Prostate gland (tissue), 2 donors: Measurements from ENCODE around the gene USP14. TPM values are rescaled to one million over a fixed set of nuclear protein-coding genes. Genes with fewer than 3 reads are reported as not detected.

ENCODE experiments used
- DNase-seq: peaks from one replicate; pipeline ENCODE4 v3.0.0-alpha.2; 2019; ENCODE audit warnings: low spot score
- H3K27ac ChIP-seq, 2 donors: fragments of 200-600 bp; sonication (generic); 2 replicates each; pipeline ENCODE4 v1.5.1; 2017 to 2019
- H3K27me3 ChIP-seq: fragments of 200-600 bp; sonication (generic); replicated peaks from 2 replicates; pipeline ENCODE4 v1.5.1; 2019; ENCODE audit not compliant: insufficient read depth
- H3K36me3 ChIP-seq, 2 donors: fragments of 200-600 bp; sonication (generic); 1 replicate in 1 of 2; 2 replicates in 1 of 2; pipeline versions ENCODE4 v1.5.1 to v1.8.1; 2017 to 2019
- H3K4me1 ChIP-seq: fragments of 200-600 bp; sonication (generic); replicated peaks from 2 replicates; pipeline ENCODE4 v1.5.1; 2019
- H3K4me3 ChIP-seq, 2 donors: fragments of 200-600 bp; sonication (generic); 2 replicates each; pipeline ENCODE4 v1.5.1; 2017 to 2019
- H3K9me3 ChIP-seq: fragments of 200-600 bp; sonication (generic); 2 replicates; pipeline ENCODE4 v1.5.1; 2017
- CTCF ChIP-seq, 4 experiments: fragments of 200-600 bp in 2 of 4; fragments of 450-650 bp in 2 of 4; sonication (generic) in 2 of 4; IDR thresholded peaks; 1 replicate in 3 of 4; 2 replicates in 1 of 4; pipeline ENCODE4 v1.5.1; 2016 to 2019; ENCODE audit warnings: antibody characterized with exemption in 4 of 4, mild to moderate bottlenecking in 2 of 4, moderate library complexity in 2 of 4
- POLR2A ChIP-seq: fragments of 450-650 bp; IDR thresholded peaks from one replicate; pipeline ENCODE4 v1.6.1; 2016; ENCODE audit warnings: antibody characterized with exemption, mild to moderate bottlenecking
- POLR2AphosphoS5 ChIP-seq: sonication (generic); formaldehyde crosslinking; IDR thresholded peaks from one replicate; pipeline ENCODE4 v1.6.1; 2017; ENCODE audit warnings: antibody characterized with exemption
- WGBS: methylation state at CpG from one replicate; pipeline ENCODE4 v1.1.5; 2018; 5-methylcytosine and 5-hydroxymethylcytosine counted together
- intact Hi-C: fragments of 100-400 bp; cut with DNase I; formaldehyde crosslinking; loops from one replicate; pipeline ENCODE4 v1.14.2; 2022
- total RNA-seq, 2 donors: library from RNA; depleted of rRNA; stranded (reverse); fragments of >200 nt; gene quantifications; one replicate each; pipeline ENCODE4 v1.1.0, GENCODE V29; 2016

Gene USP14
- total RNA-seq, 2 donors from 2014 or later, result 25.9 to 51.2 TPM

- WGBS, result 70% methylated on average over 3 of the region's 3 CpGs
- no peak overlapping the region for H3K27ac ChIP-seq
- no peak overlapping the region for H3K4me3 ChIP-seq
- TF ChIP-seq CTCF (IDR thresholded peaks at IDR 0.05) (no peak), POLR2AphosphoS5 (no peak), POLR2A (no peak)
- no peaks in the 10 kb centered on the region for H3K4me1 ChIP-seq
- H3K36me3 ChIP-seq, result peaks cover 0 to 21% of the 10 kb centered on the region in 2 donors
- H3K9me3 ChIP-seq, result no peaks in the 10 kb centered on the region
- no peak for DNase-seq
- intact Hi-C loops, result no loop called here
- no peaks in the 10 kb centered on the region for H3K27me3 ChIP-seq
Measured at GRCh38 chr18:213966-214365, 55.6 kb downstream of the USP14 start.

GRCh38 chr18:215448-216010, 57.2 kb downstream of the USP14 start:
- Histone ChIP-seq H3K4me1 (no peaks in the 10 kb centered on the region), H3K9me3 (no peaks in the 10 kb centered on the region), H3K27me3 (no peaks in the 10 kb centered on the region), H3K27ac (no peak overlapping the region), H3K4me3 (no peak overlapping the region), H3K36me3 (peaks cover 0 to 21% of the 10 kb centered on the region in 2 donors)
- 46% methylated on average over 5 of the region's 5 CpGs for WGBS
- TF ChIP-seq POLR2A (no peak), POLR2AphosphoS5 (peak; percentile 21)
- DNase-seq, result no peak
- intact Hi-C loops, result no loop called here

- H3K27me3 ChIP-seq, result no peaks in the 10 kb centered on the region
- H3K4me1 ChIP-seq, result no peaks in the 10 kb centered on the region
- H3K4me3 ChIP-seq, result no peak overlapping the region
- no peaks in the 10 kb centered on the region for H3K9me3 ChIP-seq
- 88% methylated on average over 5 of the region's 5 CpGs for WGBS
- intact Hi-C loops, result no loop called here
- TF ChIP-seq POLR2A (no peak), CTCF (IDR thresholded peaks at IDR 0.05) (no peak), POLR2AphosphoS5 (no peak)
- H3K36me3 ChIP-seq, result peaks cover 0 to 14% of the 10 kb centered on the region in 2 donors
- DNase-seq, result no peak
- H3K27ac ChIP-seq, result no peak overlapping the region
Measured at GRCh38 chr18:217532-218336, 59.4 kb downstream of the USP14 start.

GRCh38 chr18:220708-221107, 62.4 kb downstream of the USP14 start:
- H3K9me3 ChIP-seq, result no peaks in the 10 kb centered on the region
- peaks cover 0 to 6% of the 10 kb centered on the region in 2 donors for H3K36me3 ChIP-seq
- TF ChIP-seq POLR2AphosphoS5 (no peak), CTCF (IDR thresholded peaks at IDR 0.05) (no peak), POLR2A (no peak)
- intact Hi-C loops, result no loop called here
- no peak overlapping the region for H3K4me3 ChIP-seq
- H3K27ac ChIP-seq, result no peak overlapping the region
- no peak for DNase-seq
- H3K27me3 ChIP-seq, result no peaks in the 10 kb centered on the region
- H3K4me1 ChIP-seq, result no peaks in the 10 kb centered on the region

- Histone ChIP-seq H3K36me3 (no peaks in the 10 kb centered on the region), H3K27me3 (no peaks in the 10 kb centered on the region), H3K4me1 (no peaks in the 10 kb centered on the region), H3K9me3 (no peaks in the 10 kb centered on the region), H3K4me3 (no peak overlapping the region), H3K27ac (no peak overlapping the region)
- no peak for DNase-seq
- intact Hi-C loops, result no loop called here
- TF ChIP-seq CTCF (IDR thresholded peaks at IDR 0.05) (no peak), POLR2A (no peak), POLR2AphosphoS5 (no peak)
- 96% methylated on average over 4 of the region's 4 CpGs for WGBS
Measured at GRCh38 chr18:225745-226144, 67.4 kb downstream of the USP14 start.
